Stimulated activated CD8-positive, alpha-beta memory T cell treated with anti-CD3 and anti-CD28 coated beads, Interleukin-2, amount 100 ng/mL, for 1 hour (primary cell): ENCODE data around the gene LDHD.
A peak's percentile ranks its signal among the peaks of the same experiment; 100 is the strongest.
"Not testable (repeated sequence)": the region's sequence is repeated elsewhere in the genome, so short reads cannot be mapped to it uniquely, and the experiment has no call there.

Source experiments
- DNase-seq, 2 donors: peaks; one replicate each; pipeline ENCODE4 v3.0.0-alpha.2; 2020; ENCODE audit warnings: low read depth in 2 of 2

The LDHD gene

DNA sequence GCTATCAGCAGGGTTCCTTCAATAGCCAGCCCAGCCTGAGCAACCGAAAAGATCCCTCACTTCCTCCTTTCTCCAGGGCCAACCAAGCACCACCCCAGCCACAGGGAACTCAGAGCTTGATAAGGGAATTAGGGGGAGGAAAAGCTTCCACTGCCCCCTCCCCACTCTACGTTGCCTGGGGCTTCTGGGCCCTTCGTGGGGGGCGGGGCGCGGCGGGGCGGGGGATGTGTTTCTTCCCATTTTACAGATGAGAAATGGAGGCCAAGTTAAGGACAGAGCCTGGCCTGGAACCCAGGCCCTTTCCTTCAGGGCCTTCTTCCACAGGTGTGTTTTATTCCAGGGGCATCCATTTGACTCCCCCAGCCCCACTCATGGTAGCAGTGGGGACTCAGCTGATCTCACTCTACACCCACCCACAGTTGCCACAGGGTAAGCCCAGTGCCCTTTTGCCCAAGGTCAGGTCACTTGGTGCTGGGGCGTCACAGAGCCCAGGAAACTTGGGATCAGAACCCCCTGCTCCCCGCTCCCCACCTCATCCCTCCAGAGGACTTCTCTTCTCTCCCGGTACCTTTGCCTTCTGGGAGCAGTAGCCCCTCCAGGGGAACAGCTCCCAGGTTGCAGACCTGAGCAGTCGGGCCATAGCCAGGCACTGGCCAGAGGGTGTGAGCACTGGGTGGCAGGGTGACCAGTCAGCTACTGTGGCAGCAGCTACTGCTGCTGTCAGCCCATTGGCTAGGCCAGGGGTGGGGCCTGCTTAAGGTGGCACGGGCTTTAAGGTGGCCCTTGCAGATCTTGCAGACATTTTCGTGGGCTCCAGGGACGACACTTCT, at the start of gene LDHD:
TSS of gene LDHD (minus strand) at position 700 of the 830 bp plus-strand sequence. CDS start at position 640, 60 bp downstream.
- DNase-seq = no peak

DNA sequence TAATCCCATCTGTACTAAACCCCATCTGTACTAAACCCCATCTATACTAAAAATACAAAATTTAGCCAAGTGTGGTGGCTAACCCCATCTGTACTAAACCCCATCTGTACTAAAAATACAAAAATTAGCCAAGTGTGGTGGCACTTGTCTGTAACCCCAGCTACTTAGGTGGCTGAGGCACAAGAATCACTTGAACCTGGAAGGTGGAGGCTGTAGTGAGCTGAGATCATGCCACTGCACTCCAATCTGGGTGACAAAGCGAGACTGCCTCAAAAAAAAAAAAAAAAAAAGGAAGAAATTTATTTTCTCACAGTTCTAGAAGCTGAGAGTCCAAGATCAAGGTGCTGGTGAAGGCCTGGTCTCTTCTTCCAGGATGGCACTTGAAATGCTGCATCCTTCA, 43.8 kb upstream of the LDHD start:
- no peak for DNase-seq

DNA sequence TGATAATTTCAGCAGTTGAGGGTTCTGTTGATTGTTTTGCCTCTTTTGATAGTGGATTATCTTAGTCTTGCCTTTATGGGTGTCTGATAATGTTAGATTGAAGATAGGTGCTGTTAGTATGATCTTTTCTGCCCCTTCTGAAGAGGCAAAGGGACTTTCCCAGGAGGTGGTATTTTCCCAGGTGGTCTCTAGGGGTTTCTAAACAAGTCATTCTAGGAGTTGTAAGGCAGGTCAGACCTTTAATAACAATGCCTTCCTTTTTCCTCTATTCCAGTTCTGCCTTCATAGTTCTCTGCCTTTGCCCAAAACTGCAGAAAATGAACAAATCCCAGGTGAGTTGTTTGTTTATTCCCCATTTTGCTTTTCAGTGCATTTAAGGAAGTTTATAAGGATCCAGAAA, 36.1 kb upstream of the LDHD start:
- no peak for DNase-seq

DNA sequence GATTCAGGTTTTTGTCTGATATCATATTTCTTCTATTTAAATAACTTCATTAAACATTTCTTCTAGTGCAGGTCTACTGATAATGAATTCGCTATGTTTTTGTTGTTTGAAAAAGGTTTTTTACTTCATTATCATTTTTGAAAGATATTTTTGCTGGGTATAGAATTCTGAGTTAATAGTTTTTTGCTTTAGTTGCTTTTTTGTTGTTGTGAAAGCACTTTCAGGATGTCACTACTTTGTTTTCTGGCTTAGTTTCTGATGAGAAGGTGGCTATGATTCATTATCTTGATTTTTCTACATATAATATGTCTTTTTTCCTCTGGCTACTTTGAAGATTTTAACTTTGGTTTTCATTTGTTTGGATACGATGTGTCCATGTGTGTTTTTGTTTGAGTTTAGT, 35.2 kb upstream of the LDHD start:
- no peak for DNase-seq

DNA sequence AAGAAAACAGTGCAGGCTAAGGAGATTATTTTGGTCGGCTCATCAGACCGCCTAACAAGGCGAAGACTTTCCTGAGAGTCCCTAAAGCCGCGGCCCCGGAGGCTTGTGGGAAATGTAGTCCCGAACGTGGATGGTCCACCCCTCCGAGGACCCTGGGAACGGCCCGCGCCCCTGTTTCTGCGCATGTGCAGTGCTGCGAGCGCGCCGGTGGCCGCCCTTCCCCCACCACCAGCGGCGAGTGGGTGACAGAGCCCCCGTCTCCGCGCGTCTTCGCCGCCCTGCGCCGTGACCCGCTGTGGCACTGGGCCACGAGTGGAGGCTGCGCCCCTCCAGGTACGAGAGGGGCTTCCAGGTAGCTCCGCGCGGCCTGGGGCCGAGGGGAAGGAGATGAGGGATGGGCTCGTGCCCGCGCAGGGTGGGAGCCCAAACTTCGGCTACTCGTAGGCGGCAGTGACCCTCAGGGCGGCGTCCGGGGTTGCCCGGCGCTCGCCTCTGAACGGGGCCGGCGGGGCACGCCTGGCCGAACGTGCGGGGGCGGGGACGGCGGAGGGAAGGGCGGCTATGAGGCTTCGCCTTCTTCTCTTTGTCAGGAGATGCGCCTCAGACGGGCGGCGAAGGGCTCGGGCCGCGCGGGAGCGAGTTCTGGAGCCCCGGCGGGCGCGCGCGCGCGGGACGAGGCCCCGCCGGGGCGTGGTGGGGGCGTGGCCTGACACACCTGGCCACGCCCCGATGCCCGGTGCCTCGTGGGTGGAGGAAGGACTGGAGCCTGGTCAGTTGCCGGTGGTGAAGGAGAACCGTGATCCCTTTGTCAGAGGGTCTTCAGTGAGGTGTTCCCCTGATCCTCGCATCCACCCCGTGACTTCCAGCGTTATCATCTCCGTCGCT, 32.0 kb upstream of the LDHD start, which contains the start of gene ZFP1:
TSS of gene ZFP1 (plus strand) at position 214 of the 885 bp plus-strand sequence. CDS start 4,428 bp downstream, outside the sequence.
- DNase-seq = peak; percentile 89 to 91

DNA sequence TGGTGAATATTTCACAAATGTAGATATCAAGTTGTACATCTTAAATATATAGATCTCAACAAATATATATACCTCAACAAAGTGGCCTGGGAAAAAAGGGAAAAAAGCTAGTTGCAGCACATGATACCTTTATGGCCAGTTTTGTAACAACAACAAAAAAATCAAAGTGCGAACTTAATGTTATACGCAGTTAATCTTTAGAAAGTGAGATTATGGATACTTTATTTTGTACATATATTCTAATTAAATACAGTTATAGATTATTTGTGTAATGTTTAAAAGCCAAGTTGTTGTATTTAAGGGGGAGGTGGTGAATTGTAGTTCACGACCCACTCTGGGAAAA, 31.4 kb upstream of the LDHD start:
- no peak for DNase-seq

DNA sequence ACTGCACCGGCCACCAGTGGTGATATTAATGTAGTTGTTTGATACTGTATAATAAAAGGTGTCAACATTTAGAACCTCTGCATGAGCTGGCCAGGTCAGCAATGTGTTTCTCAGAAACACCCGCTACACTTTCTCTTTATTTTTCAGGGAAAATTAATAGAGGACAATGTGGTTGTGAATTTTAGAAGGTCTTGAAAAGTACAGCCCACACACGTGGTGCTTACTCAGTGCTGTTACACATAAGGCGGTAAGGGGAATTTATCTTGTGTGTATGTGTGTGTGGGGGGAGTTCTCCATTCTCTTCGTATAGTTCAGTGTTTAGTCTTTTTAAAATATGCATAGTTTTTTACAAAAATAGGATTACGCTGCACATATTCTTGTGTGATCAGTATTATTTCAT, 27.4 kb upstream of the LDHD start:
- DNase-seq = no peak

DNA sequence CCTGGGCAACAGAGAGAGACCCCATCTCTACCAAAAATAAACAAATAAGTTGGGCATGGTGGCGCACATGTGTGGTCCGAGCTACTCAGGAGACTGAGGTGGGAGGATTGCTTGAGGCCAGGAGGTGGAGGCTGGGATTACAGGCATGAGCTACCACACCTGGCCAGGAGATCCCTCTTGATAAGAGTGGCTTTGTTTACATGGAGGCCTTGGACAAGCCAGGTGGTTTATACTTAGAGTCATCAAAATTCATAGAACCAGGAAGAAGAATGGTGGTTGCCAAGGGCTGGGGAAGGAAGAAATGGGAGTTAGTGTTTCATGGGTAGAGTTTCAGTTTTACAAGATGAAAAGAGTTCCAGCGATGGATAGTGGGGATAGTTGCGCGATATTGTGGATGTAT, 22.9 kb upstream of the LDHD start:
- DNase-seq = no peak

DNA sequence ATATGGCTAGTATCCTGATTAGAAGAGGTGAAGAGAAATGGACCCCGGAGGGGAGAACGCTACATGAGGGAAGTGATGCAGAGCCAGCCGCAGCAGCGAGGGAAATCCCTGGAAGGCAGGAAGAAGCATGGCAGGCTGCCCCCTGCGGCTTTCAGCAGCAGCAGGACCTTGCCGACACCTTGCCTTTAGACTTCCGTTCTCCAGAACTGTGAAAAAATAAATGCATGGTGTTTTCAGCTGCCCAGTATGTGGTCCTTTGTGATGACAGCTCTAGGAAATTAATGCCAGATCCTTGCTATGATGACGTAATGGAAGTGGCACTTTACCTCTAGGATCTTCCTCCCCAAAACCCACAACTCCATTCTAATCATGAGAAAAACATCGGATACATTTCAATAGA, 22.1 kb upstream of the LDHD start:
- no peak for DNase-seq

DNA sequence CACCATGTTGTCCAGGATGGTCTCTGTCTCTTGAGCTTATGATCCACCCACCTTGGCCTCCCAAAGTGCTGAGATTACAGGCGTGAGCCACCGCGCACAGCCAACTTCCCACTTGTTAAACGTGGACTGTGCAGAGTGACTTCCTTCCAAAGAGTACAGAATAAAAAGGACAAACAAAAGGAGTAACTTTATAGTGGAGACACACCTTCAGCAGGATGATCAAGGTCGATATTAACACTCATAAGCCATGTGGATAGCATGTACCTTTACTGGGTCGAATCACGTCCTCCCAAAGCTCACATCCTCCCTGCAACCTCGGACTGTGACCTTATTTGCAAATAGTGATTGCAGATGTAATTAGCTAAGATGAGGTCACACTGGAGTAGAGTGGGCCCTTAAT, 21.7 kb upstream of the LDHD start:
- DNase-seq = no peak

DNA sequence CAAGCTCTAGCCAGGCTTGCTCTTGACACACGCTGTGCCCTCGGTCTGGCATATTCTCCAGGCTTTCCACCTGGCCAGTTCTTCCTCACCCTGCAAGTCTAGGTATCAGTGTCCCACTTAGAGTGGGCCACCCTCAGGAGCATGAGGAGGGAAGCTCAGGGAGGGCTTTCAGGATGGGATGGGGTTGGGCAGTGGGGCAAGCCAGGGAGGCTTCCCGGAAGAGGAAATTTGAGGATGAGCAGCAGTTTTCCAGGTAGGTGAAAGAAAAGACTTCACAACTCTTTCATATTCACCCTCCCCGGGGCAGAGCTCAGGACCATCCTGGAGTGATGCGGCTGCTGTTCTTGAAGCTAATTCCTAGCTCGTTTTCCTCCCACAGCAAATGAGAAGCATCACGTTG, 14.5 kb upstream of the LDHD start:
- DNase-seq = no peak

DNA sequence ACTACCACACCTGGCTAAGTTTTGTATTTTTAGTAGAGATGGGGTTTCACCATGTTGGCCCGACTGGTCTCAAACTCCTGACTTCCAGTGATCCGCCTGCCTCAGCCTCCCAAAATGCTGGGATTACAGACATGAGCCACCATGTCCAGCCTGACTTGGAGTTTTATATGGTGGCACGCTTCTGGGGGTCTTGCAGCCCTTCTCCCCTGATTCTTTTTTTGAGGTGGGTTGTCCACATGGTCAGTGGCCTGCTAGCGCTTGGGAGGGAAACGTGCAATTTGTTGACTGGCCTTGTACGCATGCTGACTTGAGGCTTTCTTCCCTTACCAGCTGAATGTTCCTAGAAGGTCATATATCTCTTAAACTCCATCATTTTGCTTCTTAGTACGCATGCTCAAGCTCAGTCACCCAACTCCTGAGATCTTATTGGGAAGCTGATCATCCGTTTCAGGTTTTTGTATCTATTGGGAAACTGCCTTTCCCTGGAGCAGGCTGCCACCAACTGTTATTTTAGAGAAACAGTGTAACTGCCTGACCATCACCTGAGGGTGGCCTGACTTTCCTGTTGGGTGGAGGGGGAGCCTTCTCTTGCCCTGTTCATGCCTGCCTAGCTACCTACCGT, 13.7 kb upstream of the LDHD start:
- DNase-seq = no peak

DNA sequence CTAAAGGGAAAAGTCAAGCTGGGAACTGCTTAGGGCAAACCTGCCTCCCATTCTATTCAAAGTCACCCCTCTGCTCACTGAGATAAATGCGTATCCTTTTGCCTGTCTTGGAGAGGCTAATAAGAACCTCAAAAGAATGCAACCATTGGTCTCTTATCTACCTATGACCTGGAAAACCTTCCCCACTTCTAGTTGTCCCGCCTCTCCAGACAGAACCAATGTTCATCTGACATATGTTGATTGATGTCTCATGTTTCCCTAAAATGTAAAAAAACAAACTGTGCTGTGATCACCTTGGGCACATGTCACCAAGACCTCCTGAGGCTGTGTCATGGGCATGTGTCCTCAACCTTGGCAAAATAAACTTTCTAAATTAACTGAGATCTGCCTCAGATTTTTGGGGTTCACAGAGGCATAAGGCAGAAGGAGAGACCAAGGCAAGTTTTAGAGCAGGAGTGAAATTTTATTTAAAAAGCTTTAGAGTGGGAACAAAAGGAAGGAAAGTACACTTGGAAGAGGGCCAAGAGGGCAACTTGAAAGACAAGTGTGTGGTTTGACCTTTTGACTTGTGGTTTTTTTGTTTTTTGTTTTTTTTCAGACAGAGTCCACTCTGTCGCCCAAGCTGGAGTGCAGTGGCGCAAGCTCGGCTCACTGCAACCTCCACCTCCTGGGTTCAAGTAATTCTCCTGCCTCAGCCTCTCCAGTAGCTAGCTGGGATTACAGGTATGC, 13.0 kb upstream of the LDHD start:
- DNase-seq = not testable (repeated sequence)

DNA sequence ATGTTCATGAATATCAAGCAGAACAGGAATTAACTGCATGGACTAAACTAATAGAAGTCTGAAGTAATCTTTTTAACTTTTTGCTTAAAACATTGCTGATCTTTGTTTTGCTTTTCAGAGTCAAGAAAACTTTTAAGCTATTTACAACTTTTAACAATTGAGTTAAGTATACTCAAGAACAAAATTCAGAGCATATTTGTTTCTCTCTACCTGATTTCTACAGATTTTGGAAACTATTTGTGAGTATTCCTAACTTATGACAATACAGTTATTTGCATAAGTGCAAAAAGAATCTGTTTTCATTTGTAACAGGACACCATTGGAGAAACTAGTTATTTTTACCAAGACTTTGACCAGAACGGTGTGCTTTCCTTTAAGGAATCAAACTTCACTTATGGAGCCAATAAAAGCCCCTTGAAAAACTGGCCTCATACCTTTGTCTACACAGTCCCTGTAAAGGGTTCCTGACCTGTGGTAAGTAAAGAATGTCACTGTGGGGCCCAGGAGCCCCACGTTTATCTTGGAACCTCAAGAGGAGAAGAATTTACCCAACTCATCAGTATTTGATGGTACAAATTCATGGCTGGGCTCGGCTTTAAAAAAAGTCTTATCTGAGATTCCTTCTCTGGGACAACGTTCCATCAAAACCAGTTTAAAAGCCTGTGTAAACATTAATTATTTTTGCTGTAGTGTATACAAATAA, 11.3 kb upstream of the LDHD start:
- DNase-seq = no peak

DNA sequence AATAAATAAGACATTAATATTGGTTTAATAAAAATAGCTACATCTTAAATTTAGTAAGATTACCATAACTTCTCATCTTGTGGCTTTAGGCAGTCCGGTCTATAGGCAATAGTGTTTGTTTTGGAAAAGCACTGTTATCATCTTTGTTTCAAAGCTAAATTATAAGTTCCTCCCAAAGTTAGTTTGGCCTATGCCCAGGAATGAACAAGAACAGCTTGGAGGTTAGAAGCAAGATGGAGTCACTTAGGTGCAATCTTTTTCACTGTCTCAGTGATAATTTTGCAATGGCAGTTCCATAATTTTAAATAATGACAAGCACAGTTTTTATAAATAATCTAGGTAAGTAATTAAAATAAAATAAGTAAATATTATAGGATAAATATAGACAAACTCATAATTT, 6.0 kb upstream of the LDHD start:
- no peak for DNase-seq

DNA sequence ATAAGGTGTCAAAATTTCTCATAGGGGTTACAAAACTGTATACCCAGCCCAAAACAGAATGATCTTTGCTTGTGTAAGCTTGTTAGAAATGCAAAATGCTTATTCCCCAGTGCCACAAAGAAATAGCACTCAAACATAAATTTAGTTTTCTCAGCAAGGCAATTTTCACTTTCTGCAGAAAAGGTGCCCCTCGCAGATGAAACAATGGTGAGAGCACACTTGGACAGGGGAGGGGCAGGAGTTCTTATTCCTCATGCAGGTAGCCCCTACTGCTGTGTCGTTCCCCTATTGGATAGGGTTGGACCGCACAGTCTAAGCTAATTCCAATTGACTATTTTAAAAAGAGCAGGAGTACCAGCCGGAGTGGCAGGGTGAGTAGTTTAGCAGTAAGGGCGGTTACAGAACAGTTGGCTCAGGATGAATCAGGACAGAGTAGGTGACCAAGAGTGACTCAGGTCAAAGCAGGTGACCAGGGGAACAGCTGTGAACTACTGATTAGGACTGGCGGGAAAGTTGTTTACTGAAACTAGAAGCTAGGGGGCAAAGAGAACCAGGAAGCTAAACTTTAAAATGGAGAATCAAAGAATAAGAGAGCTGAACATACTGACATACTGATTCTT, 5.5 kb upstream of the LDHD start:
- no peak for DNase-seq

DNA sequence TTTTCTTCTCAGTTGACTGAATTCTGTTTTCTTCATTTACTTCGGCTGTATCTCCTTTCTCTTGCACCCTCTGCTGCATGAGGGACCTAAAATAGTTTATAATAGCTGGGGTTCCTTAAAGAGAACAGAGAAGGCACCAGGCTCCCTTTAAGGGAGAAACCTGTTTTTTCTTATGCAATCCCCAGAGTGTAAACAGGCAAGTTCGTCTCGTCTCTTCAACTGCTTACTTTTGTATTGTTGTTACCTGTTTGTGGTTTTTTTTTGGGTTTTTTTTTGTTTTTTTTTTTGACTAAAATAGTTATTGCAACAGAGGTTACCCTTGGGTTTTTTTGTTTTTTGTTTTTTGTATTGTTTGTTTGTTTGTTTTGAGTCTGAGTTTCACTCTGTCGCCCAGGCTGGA, 3.7 kb upstream of the LDHD start:
- no peak for DNase-seq

DNA sequence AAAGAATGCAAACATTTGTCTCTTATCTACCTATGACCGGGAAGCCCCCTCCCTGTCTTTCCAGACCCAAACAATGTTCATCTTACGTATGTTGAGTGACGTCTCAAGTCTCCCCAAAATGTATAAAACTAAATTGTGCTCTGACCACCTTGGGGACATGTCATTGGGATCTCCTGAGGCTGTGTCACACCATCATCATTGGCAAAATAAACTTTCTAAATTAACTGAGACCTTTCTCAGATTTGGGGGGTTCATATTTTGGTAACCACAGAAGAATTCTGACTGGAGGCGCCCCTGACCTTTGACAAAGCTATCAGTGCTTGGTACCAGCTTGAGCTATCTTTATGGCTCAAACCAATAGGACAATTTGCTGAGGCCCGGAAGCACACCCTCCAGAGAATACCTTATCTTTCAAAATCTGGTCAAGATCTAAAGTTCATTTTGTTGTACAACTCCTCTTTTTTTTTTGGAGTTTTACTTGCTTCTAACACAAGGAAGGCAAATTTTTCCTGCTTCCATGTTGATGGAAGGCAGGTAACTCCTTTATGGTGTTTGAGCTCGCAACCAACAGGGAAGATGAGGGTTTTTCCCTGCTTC, 2.5 kb upstream of the LDHD start:
- no peak for DNase-seq

DNA sequence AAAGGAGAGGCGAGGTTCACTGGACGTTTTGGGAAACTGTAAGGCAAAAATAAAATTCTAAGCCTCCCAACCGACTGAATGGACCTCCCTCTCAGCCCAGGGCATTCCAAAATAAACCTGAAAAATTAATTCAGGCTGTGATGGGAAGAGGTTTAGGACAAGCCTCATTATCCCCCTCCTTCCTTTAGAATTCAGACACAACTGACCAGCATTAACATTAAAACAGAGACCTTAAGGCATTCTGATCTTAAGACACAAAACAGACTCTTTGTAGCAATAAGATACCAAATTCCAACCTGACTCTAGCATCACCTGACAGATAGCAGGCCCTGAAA, 298 bp upstream of the LDHD start:
- no peak for DNase-seq
